Mononuclear cell (primary cell): Measurements from ENCODE around the gene PICK1. TPM values are rescaled to one million over a fixed set of nuclear protein-coding genes. Genes with fewer than 3 reads are reported as not detected.
"Not testable (repeated sequence)": the region's sequence is repeated elsewhere in the genome, so short reads cannot be mapped to it uniquely, and the experiment has no call there.

Experiments used
- H3K27me3 ChIP-seq: 2 replicates; pipeline ENCODE4 v1.6.0; 2011; ENCODE audit warnings: low read length, control low read depth; ENCODE audit not compliant: insufficient read depth
- H3K4me1 ChIP-seq: 2 replicates; pipeline ENCODE4 v1.5.1; 2011; ENCODE audit warnings: mild to moderate bottlenecking, low read length, control low read depth; ENCODE audit not compliant: insufficient read depth
- H3K4me3 ChIP-seq: 2 replicates; pipeline ENCODE4 v1.5.1; 2011; ENCODE audit warnings: mild to moderate bottlenecking, low read length, moderate library complexity
- H3K9me3 ChIP-seq: 2 replicates; pipeline ENCODE4 v1.5.1; 2011; ENCODE audit warnings: low read depth, mild to moderate bottlenecking, control low read depth, low read length
- total RNA-seq: library from RNA; depleted of rRNA; stranded (reverse); fragments of >200 nt; gene quantifications from one replicate; pipeline ENCODE4 v1.2.3, GENCODE V29; 2012

Gene PICK1
- total RNA-seq, 1 donor, result 10.6 TPM

DNA sequence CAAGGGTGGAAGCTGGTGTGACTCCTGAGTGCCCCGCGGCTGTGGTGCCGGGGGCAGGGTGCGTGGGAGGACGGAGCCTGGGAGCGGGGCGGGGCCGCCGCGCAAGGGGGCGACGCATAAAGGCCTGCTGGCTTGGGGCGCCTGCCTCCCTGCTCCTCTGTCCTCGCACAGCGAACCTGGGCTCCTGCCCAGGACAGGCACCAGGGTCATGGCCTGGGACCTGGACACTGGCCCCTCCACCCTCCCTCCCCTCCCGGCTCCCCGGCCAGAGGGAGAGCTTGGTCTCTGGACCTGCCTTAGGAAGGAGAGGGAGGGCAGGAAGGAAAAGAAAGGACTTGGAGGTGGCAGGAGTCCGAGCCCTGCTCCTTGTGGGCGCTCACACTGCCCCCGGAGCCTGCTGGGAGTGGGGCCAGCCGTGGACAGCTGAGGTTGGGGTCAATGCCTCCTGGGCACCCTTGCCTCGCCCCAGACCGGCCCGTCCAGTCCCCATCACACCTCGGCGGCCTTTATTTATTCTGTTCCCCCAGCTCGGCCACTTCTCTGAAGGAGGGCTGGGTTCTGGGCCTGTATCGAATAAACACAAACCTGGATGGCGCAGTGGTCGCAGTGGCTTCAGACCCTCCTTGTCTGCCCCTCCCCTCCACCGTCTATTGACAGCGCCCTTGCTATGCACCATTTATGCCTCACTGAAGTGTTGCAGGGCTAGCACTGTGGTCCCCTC lies 18.1 kb downstream of the PICK1 start:
- peaks cover 2% of the 10 kb centered on the region for H3K27me3 ChIP-seq
- H3K9me3 ChIP-seq, result no peaks in the 10 kb centered on the region
- no peak overlapping the region for H3K4me3 ChIP-seq
- no peaks in the 10 kb centered on the region for H3K4me1 ChIP-seq

DNA sequence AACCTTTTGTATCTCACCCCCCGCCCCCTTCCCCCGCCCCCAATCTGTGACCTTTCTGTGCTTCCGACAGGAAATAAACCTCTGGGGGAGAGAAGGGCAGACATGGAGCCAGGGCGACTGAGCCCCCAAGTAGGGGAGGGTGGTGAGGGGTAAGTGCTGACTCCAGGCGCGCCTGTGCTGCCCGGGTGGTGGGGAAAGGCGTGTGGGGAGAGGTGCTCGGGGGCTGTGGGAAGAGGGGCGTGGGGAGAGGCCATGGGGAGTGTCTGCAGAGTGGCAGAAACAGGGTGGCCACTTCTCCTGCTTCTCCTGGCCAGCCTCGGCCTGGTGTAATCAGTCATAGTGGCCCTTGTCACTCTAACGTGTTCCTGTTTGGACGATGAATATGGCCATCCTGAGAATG lies 18.8 kb downstream of the PICK1 start:
- Histone ChIP-seq H3K4me1 (no peaks in the 10 kb centered on the region), H3K27me3 (peaks cover 8% of the 10 kb centered on the region), H3K4me3 (no peak overlapping the region), H3K9me3 (no peaks in the 10 kb centered on the region)

DNA sequence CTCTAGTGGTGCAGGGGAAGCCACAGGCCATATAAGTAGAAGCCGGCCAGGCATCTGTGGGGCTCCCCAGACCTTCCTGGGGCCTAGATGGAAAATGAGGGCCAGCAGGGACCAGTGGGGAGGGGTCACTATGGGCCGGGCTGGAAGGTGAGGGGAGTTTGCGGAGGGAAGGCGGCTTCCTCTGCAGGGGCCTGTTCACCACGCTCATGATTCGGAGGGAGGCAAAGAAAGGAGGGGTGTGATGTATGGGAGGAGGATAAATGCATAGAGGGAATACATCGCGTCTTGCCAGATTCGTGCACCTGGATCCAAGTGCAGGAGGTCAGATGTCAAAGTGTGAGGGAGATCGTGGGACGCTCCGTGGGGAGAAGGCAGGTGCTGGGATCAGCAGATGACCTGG lies 19.9 kb downstream of the PICK1 start:
- Histone ChIP-seq H3K4me3 (no peak overlapping the region), H3K27me3 (peaks cover 17% of the 10 kb centered on the region), H3K9me3 (no peaks in the 10 kb centered on the region), H3K4me1 (peaks cover 8% of the 10 kb centered on the region)

DNA sequence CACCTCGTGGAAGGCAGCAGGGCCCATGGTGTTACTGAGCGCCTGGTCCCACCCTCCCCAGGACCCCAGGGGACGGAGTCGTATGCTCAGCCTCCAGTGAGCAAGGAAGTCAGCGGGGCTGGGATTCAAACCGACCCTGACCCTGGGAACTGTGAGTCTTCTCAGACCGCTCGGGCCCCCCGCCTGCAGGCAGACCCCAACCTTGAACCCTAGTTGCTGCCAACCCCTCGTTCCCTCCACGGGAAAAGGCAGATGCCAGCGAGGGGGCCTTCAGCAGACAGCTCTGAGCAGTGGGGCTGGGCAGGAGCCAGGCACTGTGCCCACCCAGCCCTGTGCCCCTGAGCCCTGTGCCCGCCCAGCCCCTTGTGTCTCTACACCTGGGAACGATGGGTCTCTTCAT lies 20.4 kb downstream of the PICK1 start:
- H3K4me1 ChIP-seq, result peaks cover 11% of the 10 kb centered on the region
- H3K9me3 ChIP-seq, result no peaks in the 10 kb centered on the region
- H3K27me3 ChIP-seq, result peaks cover 21% of the 10 kb centered on the region
- H3K4me3 ChIP-seq, result no peak overlapping the region

DNA sequence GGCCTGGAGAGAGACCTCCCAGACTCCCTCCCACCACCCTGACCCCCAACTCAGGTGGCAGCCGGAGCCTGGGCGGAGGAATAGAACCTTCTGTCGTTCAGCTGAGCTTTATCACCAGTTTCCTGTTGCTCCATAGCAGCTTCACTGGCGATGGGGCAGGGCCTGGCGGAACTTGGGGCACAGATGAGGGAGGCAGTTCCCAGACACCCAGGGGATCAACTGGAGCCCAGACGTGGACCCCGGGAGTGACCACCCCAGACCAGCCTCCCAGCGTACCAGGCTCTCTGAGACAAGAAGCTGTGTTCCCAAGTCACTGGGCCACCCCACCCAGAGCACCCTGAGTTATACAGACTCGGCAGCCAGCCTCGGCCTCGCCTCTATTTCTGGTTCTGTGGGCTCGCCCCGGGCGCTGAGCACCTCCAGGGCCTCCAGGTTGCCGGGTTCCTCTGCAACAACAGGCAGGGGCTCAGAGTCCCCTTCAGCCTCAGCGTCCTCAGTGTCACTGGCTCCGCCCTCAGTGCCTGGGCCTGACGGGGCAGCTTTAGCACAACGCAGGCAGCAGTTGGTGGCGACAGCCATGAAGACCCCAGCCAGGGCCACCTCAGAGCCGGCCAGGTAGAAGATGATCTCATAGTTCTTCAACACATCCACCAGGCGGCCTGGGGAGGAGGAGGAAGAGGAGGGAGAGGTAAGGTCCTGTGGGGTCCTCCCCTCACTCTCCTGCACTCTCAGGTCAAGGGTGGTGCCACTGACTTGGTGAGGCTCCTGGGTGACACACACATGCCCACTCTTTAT lies 21.0 kb downstream of the PICK1 start:
- Histone ChIP-seq H3K4me3 (no peak overlapping the region), H3K27me3 (peaks cover 26% of the 10 kb centered on the region), H3K9me3 (no peaks in the 10 kb centered on the region), H3K4me1 (peaks cover 11% of the 10 kb centered on the region)

DNA sequence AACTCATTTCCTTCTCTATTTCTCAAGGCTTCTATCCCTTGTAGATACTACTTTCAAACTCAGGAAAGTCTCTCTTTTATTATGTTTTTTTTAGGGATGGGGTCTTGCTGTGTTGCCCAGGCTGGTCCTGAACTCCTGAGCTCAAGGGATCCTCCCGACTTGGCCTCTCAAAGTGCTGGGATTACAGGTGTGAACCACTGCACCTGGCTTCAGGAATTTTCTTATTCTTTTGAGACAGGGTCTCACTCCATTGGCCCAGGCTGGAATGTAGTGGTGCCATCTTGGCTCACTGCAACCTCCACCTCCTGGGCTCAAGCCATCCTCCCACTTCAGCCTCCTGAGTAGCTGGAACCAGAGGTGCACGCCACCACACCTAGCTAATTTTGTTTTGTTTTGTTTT lies 22.0 kb downstream of the PICK1 start:
- Histone ChIP-seq H3K27me3 (peaks cover 27% of the 10 kb centered on the region), H3K4me1 (peaks cover 11% of the 10 kb centered on the region)
- H3K9me3 ChIP-seq, H3K4me3 ChIP-seq: not testable (repeated sequence)

DNA sequence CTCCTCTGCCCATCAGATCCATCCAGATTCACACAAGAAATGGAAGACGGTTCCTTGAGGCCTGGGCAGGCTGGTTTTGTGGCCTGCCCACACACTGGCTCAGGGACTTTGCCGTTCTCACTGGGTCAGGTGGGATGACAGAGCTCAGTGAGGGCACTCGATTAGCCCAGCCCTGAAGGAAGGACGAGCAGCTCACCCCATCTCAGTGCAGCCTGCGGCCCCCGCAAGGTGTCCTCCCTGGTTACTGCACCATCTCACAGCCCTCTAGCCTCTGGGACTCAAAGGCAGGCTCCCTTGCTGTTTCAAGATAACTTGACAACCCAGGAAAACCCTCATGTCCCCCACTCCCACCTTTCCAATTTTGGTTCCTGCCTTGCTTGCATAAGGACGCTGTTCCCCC lies 22.6 kb downstream of the PICK1 start:
- Histone ChIP-seq H3K27me3 (peaks cover 27% of the 10 kb centered on the region), H3K9me3 (no peaks in the 10 kb centered on the region), H3K4me1 (peaks cover 11% of the 10 kb centered on the region), H3K4me3 (no peak overlapping the region)

DNA sequence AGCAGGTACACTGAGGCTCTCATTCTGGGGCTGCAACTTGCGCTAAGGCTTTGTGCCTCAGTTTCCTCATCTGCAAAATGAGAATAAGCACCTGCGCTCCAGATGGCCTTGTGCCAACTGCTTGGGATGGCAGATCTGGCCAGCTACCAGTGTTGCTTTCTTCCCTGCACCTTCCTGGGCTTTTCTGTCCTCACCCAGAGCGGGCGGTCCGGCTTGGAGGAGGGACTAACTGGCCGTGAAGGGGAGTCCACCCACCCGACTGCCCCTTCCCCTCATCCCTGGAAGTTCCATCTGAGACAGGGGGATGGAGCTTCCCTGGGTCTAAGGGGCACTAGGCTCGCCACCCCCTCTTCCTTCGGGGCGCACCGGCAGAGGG lies 23.3 kb downstream of the PICK1 start:
- Histone ChIP-seq H3K4me1 (peaks cover 11% of the 10 kb centered on the region), H3K4me3 (no peak overlapping the region), H3K27me3 (peaks cover 27% of the 10 kb centered on the region), H3K9me3 (no peaks in the 10 kb centered on the region)

DNA sequence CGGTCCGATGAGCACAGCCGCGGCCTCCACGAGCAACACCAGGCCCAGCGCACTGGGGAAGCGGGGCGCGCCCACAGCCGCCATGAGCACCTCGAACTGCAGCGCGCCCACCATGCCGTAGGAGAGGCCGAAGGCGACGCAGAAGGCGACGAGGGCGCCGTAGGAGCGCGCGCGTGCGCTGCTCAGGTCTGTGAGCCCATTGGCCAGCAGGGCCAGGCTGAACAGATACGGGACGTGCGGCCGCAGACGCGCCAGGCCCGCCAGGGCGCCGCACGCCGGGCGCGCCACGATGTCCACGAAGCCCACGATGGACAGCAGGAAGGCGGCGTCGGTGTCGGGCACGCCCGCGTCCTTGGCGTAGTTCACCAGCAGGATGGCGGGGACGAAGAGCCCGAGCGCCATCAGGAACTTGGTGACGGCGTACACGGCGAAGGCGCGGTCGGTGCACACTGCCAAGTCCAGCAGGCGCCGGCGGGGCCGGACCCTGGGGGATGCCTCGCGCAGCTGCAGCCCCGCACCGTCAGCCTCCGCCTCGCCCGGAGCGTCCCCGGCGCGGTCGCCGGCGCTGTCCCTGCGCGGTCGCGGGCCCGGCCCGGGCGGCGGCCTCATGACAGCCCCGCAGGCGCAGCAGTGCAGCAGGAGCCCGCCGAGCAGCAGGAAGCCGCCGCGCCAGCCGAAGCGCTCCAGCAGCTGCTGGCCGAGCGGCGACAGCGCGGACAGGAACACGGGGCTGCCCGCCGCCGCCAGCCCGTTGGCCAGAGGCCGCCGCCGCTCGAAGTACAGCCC lies 23.8 kb downstream of the PICK1 start:
- Histone ChIP-seq H3K27me3 (peaks cover 27% of the 10 kb centered on the region), H3K4me1 (peaks cover 11% of the 10 kb centered on the region), H3K4me3 (no peak overlapping the region), H3K9me3 (no peaks in the 10 kb centered on the region)

DNA sequence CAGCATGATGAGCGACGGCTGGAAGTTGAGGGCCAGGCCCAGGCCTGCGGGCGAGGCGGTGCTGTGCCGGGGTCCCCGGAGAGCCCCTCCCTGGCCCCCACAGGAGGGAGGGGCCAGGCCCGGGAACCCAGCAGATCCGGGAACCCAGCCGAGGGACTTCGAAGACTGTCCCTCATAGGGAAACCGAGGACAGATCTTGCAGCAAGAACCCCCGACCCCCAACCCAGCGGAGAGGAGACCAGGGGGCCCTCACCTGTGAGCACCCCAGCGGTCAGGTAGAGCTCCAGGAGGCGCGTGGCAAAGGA lies 24.4 kb downstream of the PICK1 start:
- H3K9me3 ChIP-seq, result no peaks in the 10 kb centered on the region
- H3K27me3 ChIP-seq, result peaks cover 27% of the 10 kb centered on the region
- H3K4me1 ChIP-seq, result peaks cover 11% of the 10 kb centered on the region
- H3K4me3 ChIP-seq, result no peak overlapping the region

DNA sequence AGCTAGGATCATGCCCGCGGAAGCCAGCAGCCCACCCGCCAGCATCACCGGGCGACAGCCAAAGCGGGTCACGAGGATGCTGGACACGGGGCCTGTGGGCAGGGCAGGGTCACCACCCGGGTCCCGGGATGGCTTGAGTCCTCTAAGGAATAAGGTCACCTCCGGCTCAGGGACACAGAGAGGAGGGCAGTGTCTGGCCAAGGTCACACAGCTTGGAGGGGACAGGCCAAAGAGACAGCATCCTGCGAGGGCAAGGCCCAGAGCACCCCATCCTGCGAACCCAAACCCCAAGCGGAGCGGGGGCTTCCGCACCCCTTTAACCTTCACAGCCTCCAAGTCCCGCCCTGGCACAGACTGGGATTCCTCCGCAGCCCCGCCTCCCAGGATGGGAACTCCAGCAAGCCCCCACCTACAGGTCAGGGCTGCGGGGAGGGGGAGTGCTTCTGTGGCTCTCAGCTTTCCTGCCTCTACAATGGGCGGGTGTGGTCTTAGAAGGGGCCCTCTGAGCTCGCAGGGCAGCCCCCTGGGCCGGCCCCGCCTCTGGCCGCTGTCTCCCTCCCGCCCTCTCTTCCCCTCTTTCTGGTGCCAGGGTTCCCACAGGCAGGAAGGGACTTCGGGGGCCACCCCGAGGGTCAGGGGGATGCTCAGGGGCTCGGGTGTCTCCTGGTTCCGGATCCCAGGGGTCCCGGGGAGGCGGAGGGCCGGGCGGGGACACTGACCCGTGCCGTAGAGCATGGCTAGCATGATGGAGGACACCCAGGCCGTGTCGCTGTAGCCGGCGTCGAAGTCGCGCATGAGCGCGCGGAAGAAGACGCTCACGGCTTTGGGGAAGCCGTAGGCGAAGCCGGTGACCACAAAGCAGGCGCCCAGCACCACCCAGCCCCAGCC lies 25.0 kb downstream of the PICK1 start:
- peaks cover 27% of the 10 kb centered on the region for H3K27me3 ChIP-seq
- H3K4me3 ChIP-seq, result no peak overlapping the region
- H3K4me1 ChIP-seq, result peaks cover 11% of the 10 kb centered on the region

DNA sequence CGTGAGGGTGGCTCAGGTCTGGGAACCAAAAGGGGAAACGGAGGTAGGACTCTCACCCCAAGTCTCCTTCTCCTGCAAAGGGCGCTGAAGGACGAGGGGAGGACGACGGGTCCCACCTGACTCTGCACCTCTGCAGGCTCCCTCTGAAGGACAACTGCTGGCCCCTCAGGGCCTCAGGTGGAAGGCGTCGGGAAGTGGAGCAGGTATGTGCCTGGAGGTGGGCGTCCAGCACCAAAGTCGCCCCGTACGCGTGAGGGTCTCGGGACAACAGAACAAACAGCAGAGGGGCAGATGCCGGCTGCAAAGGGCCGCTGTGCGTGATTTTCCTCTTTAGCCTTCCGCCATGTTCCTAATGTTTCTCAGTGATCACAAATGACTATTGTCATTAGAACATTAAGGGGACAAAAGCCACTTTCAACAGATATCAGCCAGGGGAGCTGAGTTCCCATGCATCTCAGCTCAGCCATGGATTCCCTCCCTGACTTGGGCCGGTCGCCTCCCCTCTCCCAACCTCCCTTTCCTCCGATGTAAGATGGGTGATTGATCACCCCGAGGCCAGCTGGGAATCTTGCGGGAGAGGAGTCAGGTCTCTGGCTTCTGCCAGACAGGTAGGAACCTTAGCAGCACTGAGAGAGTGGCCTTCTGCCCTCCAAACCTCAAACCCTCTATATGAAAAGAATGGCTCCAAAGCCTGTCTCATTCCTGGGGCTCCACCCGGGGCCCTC lies 25.9 kb downstream of the PICK1 start:
- no peaks in the 10 kb centered on the region for H3K9me3 ChIP-seq
- H3K4me1 ChIP-seq, result peaks cover 11% of the 10 kb centered on the region
- H3K4me3 ChIP-seq, result no peak overlapping the region
- peaks cover 27% of the 10 kb centered on the region for H3K27me3 ChIP-seq

More for the DNA sequence above, 25.0 kb downstream of the PICK1 start:
- H3K9me3 ChIP-seq, result no peaks in the 10 kb centered on the region

DNA sequence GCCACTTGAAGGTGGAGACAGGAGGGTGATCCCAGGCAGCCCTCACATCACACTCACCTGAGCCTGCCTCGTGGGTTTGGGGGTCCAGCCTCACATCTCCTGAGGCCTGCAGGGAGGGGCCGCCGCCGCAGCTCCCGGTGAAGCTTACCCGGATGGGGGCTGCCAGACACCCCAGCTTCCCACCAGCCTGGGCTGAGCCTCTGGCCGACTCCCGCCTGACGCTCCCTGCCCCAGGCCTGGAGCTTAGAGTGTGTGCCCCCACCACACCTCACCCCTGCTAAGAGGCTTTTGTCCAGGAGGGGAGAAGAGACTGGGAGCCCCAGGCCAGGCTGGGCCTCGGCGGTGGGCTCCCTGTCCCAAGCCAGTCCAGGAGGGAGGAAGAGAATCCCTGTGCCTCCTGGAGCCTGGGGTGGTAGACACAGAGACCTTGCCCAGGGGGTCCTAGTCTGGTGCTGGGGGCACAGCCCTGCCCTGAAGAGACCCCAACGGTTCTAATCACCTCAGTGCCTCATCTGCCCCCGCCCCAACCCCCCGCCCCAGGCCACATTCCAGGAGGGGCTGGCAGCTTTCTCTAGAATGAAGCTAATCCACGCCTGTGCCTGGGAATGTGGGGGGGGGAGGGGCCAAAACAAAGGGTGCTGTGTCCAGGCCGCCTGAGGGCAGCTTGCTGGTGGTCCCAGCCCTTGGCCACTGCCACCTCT lies 26.9 kb downstream of the PICK1 start, which contains the start of gene SLC16A8:
SLC16A8 (minus strand) TSS at position 254 of the 701 bp plus-strand sequence. CDS start 1,311 bp downstream, outside the sequence.
- Histone ChIP-seq H3K27me3 (peaks cover 27% of the 10 kb centered on the region), H3K4me1 (peaks cover 11% of the 10 kb centered on the region), H3K4me3 (no peak within 1 kb of the TSS), H3K9me3 (no peaks in the 10 kb centered on the region)
